ENCODE data around the gene DNAJB12. TPM values are rescaled to one million over a fixed set of nuclear protein-coding genes. Genes with fewer than 3 reads are reported as not detected.

The DNAJB12 gene
- total RNA-seq, 3 donors from 2014 or later = 32.6 to 39.4 (median 35.4) TPM

DNA sequence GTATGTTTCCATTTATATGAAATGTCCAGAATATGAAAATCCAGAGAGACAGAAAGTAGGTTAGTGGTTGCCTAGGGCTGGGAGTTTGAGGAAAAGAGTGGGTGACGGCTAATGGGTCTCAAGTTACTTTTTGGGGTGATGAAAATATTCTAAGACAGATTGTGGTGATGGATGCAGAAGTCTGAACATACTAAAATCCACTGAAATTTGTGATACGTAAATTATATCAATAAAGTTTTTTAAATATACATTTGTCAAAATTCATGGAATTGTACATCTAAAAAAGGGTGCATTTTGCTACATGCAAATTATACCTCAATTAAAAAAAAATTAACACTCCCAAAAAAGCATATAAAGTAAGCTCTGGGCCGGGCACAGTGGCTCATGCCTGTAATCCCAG, 71.6 kb downstream of the DNAJB12 start:
- no peaks in the 10 kb centered on the region for H3K36me3 Mint-ChIP-seq (ENCODE audit: insufficient read depth)
- DNase-seq (no peak), ATAC-seq (no peak)
- peaks cover 34% of the 10 kb centered on the region for H3K4me1 Mint-ChIP-seq (ENCODE audit: low read depth)
- H3K9me3 Mint-ChIP-seq = no peaks in the 10 kb centered on the region
- no peak overlapping the region for H3K4me3 Mint-ChIP-seq
- no peaks in the 10 kb centered on the region for H3K27me3 Mint-ChIP-seq (ENCODE audit: low read depth)

Other genes with a start within 250 kb of the DNAJB12 start
- gene ANAPC16, start 138.9 kb downstream of the DNAJB12 start, total RNA-seq = 10 to 100 TPM; 83.5 to 86.9 (median 84.3) TPM
- 10 to 100 TPM; 33.8 to 37.0 (median 34.3) TPM for gene ASCC1, start 138.6 kb downstream of the DNAJB12 start, total RNA-seq
- gene DDIT4, start 81.0 kb downstream of the DNAJB12 start, total RNA-seq = 100 to 1,000 TPM; 240 to 268 (median 263) TPM